Uterus (tissue), 4 donors: ENCODE data around the gene ADH1C. TPM values are rescaled to one million over a fixed set of nuclear protein-coding genes. Genes with fewer than 3 reads are reported as not detected.

Experiments
- DNase-seq, 2 donors: peaks; one replicate each; pipeline ENCODE4 v3.0.0-alpha.2; 2019 to 2020
- H3K27ac ChIP-seq, 2 donors: fragments of 200-600 bp; sonication (generic); 1 replicate in 1 of 2; 2 replicates in 1 of 2; pipeline ENCODE4 v1.5.1; 2016 to 2018
- H3K27me3 ChIP-seq, 2 donors: fragments of 200-600 bp; sonication (generic); one replicate each; pipeline ENCODE4 v1.5.1; 2018 to 2019; ENCODE audit warnings: control low read depth in 1 of 2
- H3K36me3 ChIP-seq, 2 donors: fragments of 200-600 bp; sonication (generic); one replicate each; pipeline ENCODE4 v1.5.1; 2019; ENCODE audit warnings: control low read depth in 1 of 2
- H3K4me1 ChIP-seq, 2 donors: fragments of 200-600 bp; sonication (generic); one replicate each; pipeline ENCODE4 v1.5.1; 2018 to 2019; ENCODE audit warnings: control low read depth in 1 of 2
- H3K4me3 ChIP-seq, 2 donors: fragments of 200-600 bp; sonication (generic); 1 replicate in 1 of 2; 2 replicates in 1 of 2; pipeline ENCODE4 v1.5.1; 2018 to 2019; ENCODE audit warnings: mild to moderate bottlenecking in 1 of 2
- H3K9me3 ChIP-seq, 2 donors: fragments of 200-600 bp; sonication (generic); one replicate each; pipeline ENCODE4 v1.5.1; 2019; ENCODE audit warnings: control low read depth in 1 of 2
- CTCF ChIP-seq, 4 experiments: fragments of 200-600 bp in 2 of 4; fragments of 450-650 bp in 2 of 4; sonication (generic) in 2 of 4; IDR thresholded peaks; one replicate each; pipeline ENCODE4 v1.5.1; 2016 to 2019; ENCODE audit warnings: antibody characterized with exemption in 4 of 4, mild to moderate bottlenecking in 2 of 4, moderate library complexity in 1 of 4
- POLR2A ChIP-seq, 2 donors: fragments of 450-650 bp; IDR thresholded peaks; one replicate each; pipeline ENCODE4 v1.6.1; 2016; ENCODE audit warnings: antibody characterized with exemption in 2 of 2, mild to moderate bottlenecking in 1 of 2, moderate library complexity in 1 of 2
- intact Hi-C: fragments of 100-400 bp; cut with DNase I; formaldehyde crosslinking; loops from one replicate; pipeline ENCODE4 v1.15.1; 2023; ENCODE audit warnings: low total_unique reads
- total RNA-seq, 4 donors: library from RNA; depleted of rRNA in 3 of 4; stranded (reverse); fragments of >200 nt in 3 of 4; gene quantifications; one replicate each; pipeline versions ENCODE4 v1.1.0 to v1.2.4, GENCODE V29; 2014 to 2023
- donor health status: DM: yes; HTN: yes; CAD: no.

Gene ADH1C
- total RNA-seq, 4 donors from 2014 or later: 0.29 to 4.7 (median 2.3) TPM

GRCh38 chr4:99317354-99317753 lies 35.2 kb downstream of the ADH1C start:
- H3K27ac ChIP-seq: peak overlapping the region; percentile 56 to 87
- no peak for DNase-seq
- no peak for TF ChIP-seq POLR2A (IDR thresholded peaks at IDR 0.05)
- no peak for TF ChIP-seq CTCF (IDR thresholded peaks at IDR 0.05)
- intact Hi-C loops: no loop called here
- H3K36me3 ChIP-seq: no peaks in the 10 kb centered on the region
- no peaks in the 10 kb centered on the region for H3K4me1 ChIP-seq
- peak overlapping the region; percentile 15 to 42 for H3K4me3 ChIP-seq
- H3K9me3 ChIP-seq: no peaks in the 10 kb centered on the region
- no peaks in the 10 kb centered on the region for H3K27me3 ChIP-seq

GRCh38 chr4:99315839-99316238 lies 36.7 kb downstream of the ADH1C start:
- DNase-seq: no peak
- Histone ChIP-seq H3K36me3 (no peaks in the 10 kb centered on the region), H3K27ac (peak overlapping the region; percentile 32 to 87), H3K4me1 (no peaks in the 10 kb centered on the region), H3K27me3 (no peaks in the 10 kb centered on the region), H3K4me3 (peak overlapping the region in 1 of 2 donors; percentile 15), H3K9me3 (no peaks in the 10 kb centered on the region)
- TF ChIP-seq POLR2A (IDR thresholded peaks at IDR 0.05) (no peak), CTCF (IDR thresholded peaks at IDR 0.05) (no peak)
- intact Hi-C loops: no loop called here

GRCh38 chr4:99314211-99314610 lies 38.3 kb downstream of the ADH1C start:
- no peak for DNase-seq
- Histone ChIP-seq H3K9me3 (no peaks in the 10 kb centered on the region), H3K27ac (peak overlapping the region in 1 of 2 donors; percentile 52), H3K27me3 (no peaks in the 10 kb centered on the region), H3K4me1 (no peaks in the 10 kb centered on the region), H3K4me3 (no peak overlapping the region), H3K36me3 (no peaks in the 10 kb centered on the region)
- TF ChIP-seq POLR2A (IDR thresholded peaks at IDR 0.05): no peak
- no peak for TF ChIP-seq CTCF (IDR thresholded peaks at IDR 0.05)
- intact Hi-C loops: no loop called here

GRCh38 chr4:99310389-99310788 lies 42.2 kb downstream of the ADH1C start:
- no peak overlapping the region for H3K27ac ChIP-seq
- no peaks in the 10 kb centered on the region for H3K27me3 ChIP-seq
- peaks cover 0 to 3% of the 10 kb centered on the region in 2 donors for H3K36me3 ChIP-seq
- intact Hi-C loops: no loop called here
- no peaks in the 10 kb centered on the region for H3K4me1 ChIP-seq
- DNase-seq: no peak
- no peak overlapping the region for H3K4me3 ChIP-seq
- no peak for TF ChIP-seq POLR2A (IDR thresholded peaks at IDR 0.05)
- no peak for TF ChIP-seq CTCF (IDR thresholded peaks at IDR 0.05)
- H3K9me3 ChIP-seq: no peaks in the 10 kb centered on the region

GRCh38 chr4:99305638-99306400 lies 46.7 kb downstream of the ADH1C start:
- TF ChIP-seq POLR2A (IDR thresholded peaks at IDR 0.05): no peak
- TF ChIP-seq CTCF (IDR thresholded peaks at IDR 0.05): no peak
- Histone ChIP-seq H3K36me3 (peaks cover 0 to 3% of the 10 kb centered on the region in 2 donors), H3K27me3 (no peaks in the 10 kb centered on the region), H3K27ac (no peak overlapping the region), H3K4me3 (no peak overlapping the region), H3K9me3 (no peaks in the 10 kb centered on the region), H3K4me1 (no peaks in the 10 kb centered on the region)
- peak in 1 of 2 donors; percentile 43 for DNase-seq
- intact Hi-C loops: no loop called here
